H1 (cell line): ENCODE data around the gene NEB. TPM values are rescaled to one million over a fixed set of nuclear protein-coding genes. Genes with fewer than 3 reads are reported as not detected.

Experiments used
- CTCF ChIA-PET: fragments of 300-600 bp; sonication (Branson Sonifier 250); formaldehyde crosslinking; loops from one replicate; lab custom pipeline; 2021; ENCODE audit not compliant: partially characterized antibody; lab: Charles Lee
- POLR2A ChIA-PET: fragments of 300-600 bp; sonication (Branson Sonifier 250); formaldehyde crosslinking; loops from one replicate; lab custom pipeline; 2021; ENCODE audit warnings: inconsistent platforms; ENCODE audit not compliant: partially characterized antibody; lab: Charles Lee
- DNase-seq, 2 experiments: peaks; one replicate each; pipeline versions ENCODE4 v3.0.0 to v3.0.0-alpha.2; 2010 to 2022; ENCODE audit warnings: low spot score in 2 of 2, low read depth in 1 of 2, mixed read lengths in 1 of 2
- FAIRE-seq: peaks from 2 replicates; lab custom pipeline; 2011; peaks lifted over from hg19 to GRCh38; lab: Jason Lieb, UNC
- H2AFZ ChIP-seq: 2 replicates; pipeline ENCODE4 v1.8.1; 2012; ENCODE audit warnings: low read length, inconsistent platforms
- H2AK5ac ChIP-seq: 2 replicates; pipeline ENCODE4 v1.6.1; 2013; ENCODE audit warnings: low read depth, low read length
- H2BK120ac ChIP-seq: replicated peaks from 2 replicates; pipeline ENCODE3; 2013; ENCODE audit warnings: low read depth, low read length, inconsistent platforms
- H2BK12ac ChIP-seq: 2 replicates; pipeline ENCODE4 v1.6.1; 2013; ENCODE audit warnings: low read depth, low read length
- H2BK15ac ChIP-seq: 2 replicates; pipeline ENCODE4 v1.6.1; 2013; ENCODE audit warnings: low read length
- H2BK20ac ChIP-seq: 2 replicates; pipeline ENCODE4 v1.6.1; 2013; ENCODE audit warnings: low read length
- H2BK5ac ChIP-seq: 2 replicates; pipeline ENCODE4 v1.6.1; 2013; ENCODE audit warnings: low read depth, low read length
- H3K14ac ChIP-seq: 2 replicates; pipeline ENCODE4 v1.6.1; 2013; ENCODE audit warnings: inconsistent platforms; ENCODE audit not compliant: insufficient read length
- H3K18ac ChIP-seq: 2 replicates; pipeline ENCODE4 v1.6.1; 2013; ENCODE audit warnings: low read length; ENCODE audit errors: extremely low read depth
- H3K23ac ChIP-seq: 2 replicates; pipeline ENCODE4 v1.6.1; 2013; ENCODE audit warnings: inconsistent platforms; ENCODE audit not compliant: insufficient read length
- H3K23me2 ChIP-seq: 2 replicates; pipeline ENCODE4 v1.6.1; 2013; ENCODE audit warnings: low read depth, low read length
- H3K27ac ChIP-seq: 2 replicates; pipeline ENCODE4 v1.6.1; 2011; ENCODE audit warnings: low read depth, low read length, inconsistent platforms
- H3K27me3 ChIP-seq, 4 experiments: replicated peaks in 1 of 4; 1 replicate in 1 of 4; 2 replicates in 3 of 4; pipeline versions ENCODE4 v1.6.1 to v1.8.1; 2011 to 2013; ENCODE audit warnings: low read length in 3 of 4, mild to moderate bottlenecking in 3 of 4, inconsistent platforms in 2 of 4, mixed read lengths in 2 of 4, moderate library complexity in 1 of 4; ENCODE audit not compliant: control insufficient read depth in 3 of 4, insufficient read depth in 3 of 4; ENCODE audit errors: extremely low read depth in 1 of 4
- H3K36me3 ChIP-seq, 4 experiments: 2 replicates each; pipeline versions ENCODE4 v1.6.1 to v1.8.1; 2011 to 2013; ENCODE audit warnings: mild to moderate bottlenecking in 4 of 4, low read length in 3 of 4, moderate library complexity in 2 of 4, control low read depth in 1 of 4, inconsistent platforms in 1 of 4; ENCODE audit not compliant: insufficient read depth in 4 of 4, control insufficient read depth in 2 of 4
- H3K4ac ChIP-seq: replicated peaks from 2 replicates; pipeline ENCODE3; 2013; ENCODE audit warnings: low read length, low read depth, mixed read lengths, inconsistent platforms; ENCODE audit not compliant: insufficient read length
- H3K4me1 ChIP-seq, 4 experiments: replicated peaks in 1 of 4; 1 replicate in 1 of 4; 2 replicates in 3 of 4; pipeline versions ENCODE4 v1.6.1 to v1.8.1; 2011 to 2013; ENCODE audit warnings: low read length in 3 of 4, inconsistent platforms in 2 of 4, mixed read lengths in 1 of 4; ENCODE audit not compliant: insufficient read depth in 4 of 4, control insufficient read depth in 3 of 4
- H3K4me2 ChIP-seq, 2 experiments: 2 replicates each; pipeline versions ENCODE4 v1.6.1 to v1.8.1; 2011 to 2013; ENCODE audit warnings: low read depth in 2 of 2, low read length in 2 of 2, control low read depth in 1 of 2, inconsistent platforms in 1 of 2, mild to moderate bottlenecking in 1 of 2; ENCODE audit not compliant: insufficient read depth in 1 of 2
- H3K4me3 ChIP-seq, 4 experiments: fragments of 200-600, 300-600 bp in 1 of 4; sonication (generic), shearing (Covaris generic), sonication (Bioruptor Twin) in 1 of 4; 2 replicates each; pipeline versions ENCODE4 v1.5.1 to v1.8.1; 2011 to 2016; ENCODE audit warnings: low read length in 4 of 4, low read depth in 3 of 4, control low read depth in 2 of 4, inconsistent platforms in 2 of 4, mild to moderate bottlenecking in 2 of 4, mixed read lengths in 1 of 4, moderate library complexity in 1 of 4; ENCODE audit not compliant: insufficient read depth in 2 of 4; ENCODE audit errors: extremely low read depth in 1 of 4
- H3K56ac ChIP-seq: replicated peaks from 2 replicates; pipeline ENCODE3; 2013; ENCODE audit warnings: low read depth, mild to moderate bottlenecking, mixed read lengths, low read length, inconsistent platforms; ENCODE audit not compliant: insufficient read length
- H3K79me1 ChIP-seq: 2 replicates; pipeline ENCODE4 v1.6.1; 2013; ENCODE audit warnings: low read depth, low read length, control low read depth
- H3K79me2 ChIP-seq, 2 experiments: 2 replicates each; pipeline versions ENCODE4 v1.6.1 to v1.8.1; 2012 to 2013; ENCODE audit warnings: low read length in 2 of 2, mild to moderate bottlenecking in 2 of 2, inconsistent platforms in 1 of 2; ENCODE audit not compliant: insufficient read depth in 2 of 2, control insufficient read depth in 1 of 2
- H3K9ac ChIP-seq, 4 experiments: replicated peaks in 1 of 4; 1 replicate in 1 of 4; 2 replicates in 3 of 4; pipeline versions ENCODE4 v1.6.1 to v1.8.1; 2011 to 2013; ENCODE audit warnings: low read depth in 3 of 4, low read length in 3 of 4, control low read depth in 2 of 4, mild to moderate bottlenecking in 2 of 4, moderate library complexity in 2 of 4, inconsistent platforms in 1 of 4; ENCODE audit errors: extremely low read depth in 1 of 4
- H3K9me3 ChIP-seq, 2 experiments: 2 replicates each; pipeline versions ENCODE4 v1.6.1 to v1.8.1; 2012 to 2013; ENCODE audit warnings: mild to moderate bottlenecking in 2 of 2, moderate library complexity in 2 of 2, control low read depth in 1 of 2, inconsistent platforms in 1 of 2, low read depth in 1 of 2, low read length in 1 of 2, mixed read lengths in 1 of 2; ENCODE audit not compliant: insufficient read depth in 2 of 2
- H4K20me1 ChIP-seq, 2 experiments: replicated peaks in 1 of 2; 2 replicates each; pipeline versions ENCODE3 to v1.8.1; 2011 to 2013; ENCODE audit warnings: inconsistent platforms in 2 of 2, low read length in 2 of 2, mild to moderate bottlenecking in 1 of 2; ENCODE audit not compliant: insufficient read depth in 2 of 2, control insufficient read depth in 1 of 2
- H4K5ac ChIP-seq: 2 replicates; pipeline ENCODE4 v1.6.1; 2013; ENCODE audit warnings: low read length, low read depth, mixed read lengths, inconsistent platforms; ENCODE audit not compliant: insufficient read length
- H4K8ac ChIP-seq: 2 replicates; pipeline ENCODE4 v1.8.0; 2013; ENCODE audit warnings: mild to moderate bottlenecking, moderate library complexity, low read length, inconsistent platforms; ENCODE audit not compliant: insufficient read depth; ENCODE audit errors: extremely low read depth
- H4K91ac ChIP-seq: replicated peaks from 2 replicates; pipeline ENCODE3; 2013; ENCODE audit warnings: low read length, mixed read lengths, inconsistent platforms; ENCODE audit not compliant: insufficient read length
- CBX5 ChIP-seq: fragments of 300-800, 300-1000 bp; sonication (generic); IDR thresholded peaks from 2 replicates; pipeline ENCODE4 v1.7.1; 2016; ENCODE audit warnings: antibody characterized with exemption, low read length, low read depth
- CHD2 ChIP-seq: IDR thresholded peaks from 2 replicates; pipeline ENCODE4 v1.6.1; 2012; ENCODE audit warnings: low read length, improper control_type of control experiment
- JUN ChIP-seq: IDR thresholded peaks from 2 replicates; pipeline ENCODE4 v1.6.1; 2011; ENCODE audit warnings: low read depth, mild to moderate bottlenecking, improper control_type of control experiment, low read length
- RNF2 ChIP-seq: fragments of 200-900, 300-1000 bp; sonication (generic); IDR thresholded peaks from 2 replicates; pipeline ENCODE4 v1.7.1; 2016; ENCODE audit warnings: borderline replicate concordance, low read depth, mild to moderate bottlenecking, antibody characterized with exemption, low read length; ENCODE audit not compliant: poor library complexity, severe bottlenecking; ENCODE audit errors: missing control alignments
- SIN3A ChIP-seq, 2 experiments: IDR thresholded peaks in 1 of 2; conservative IDR thresholded peaks in 1 of 2; 2 replicates each; pipeline ENCODE4 v1.6.1; 2011 to 2012; ENCODE audit warnings: low read length in 2 of 2, improper control_type of control experiment in 1 of 2, low read depth in 1 of 2, mild to moderate bottlenecking in 1 of 2
- WGBS, 2 experiments: shearing (Covaris generic) in 1 of 2; methylation state at CpG; one replicate each; pipeline versions ENCODE4 v1.1.6 to v1.1.7; 2013 to 2015; ENCODE audit warnings: low lambda C conversion rate in 2 of 2, mixed read lengths in 2 of 2, inconsistent platforms in 1 of 2, low coverage in 1 of 2, missing lambda C conversion rate in 1 of 2; ENCODE audit not compliant: insufficient replicate concordance in 2 of 2, insufficient coverage in 1 of 2, insufficient read length in 1 of 2; ENCODE audit errors: extremely low coverage in 1 of 2, missing lambda C conversion rate in 1 of 2; 5-methylcytosine and 5-hydroxymethylcytosine counted together
- polyA plus RNA-seq, 7 experiments: library from polyadenylated mRNA; depleted of rRNA in 3 of 7; stranded (reverse) in 5 of 7; unstranded in 2 of 7; fragments of >200 nt in 5 of 7; fragments of 200-250 nt in 2 of 7; gene quantifications; 1 replicate in 5 of 7; 2 replicates in 1 of 7; 4 replicates in 1 of 7; pipeline versions ENCODE4 v1.2.1 to v1.2.3, GENCODE V29; 2011 to 2013; ENCODE audit warnings: missing spikeins in 2 of 7, mixed read lengths in 2 of 7
- total RNA-seq: library from RNA; stranded (reverse); fragmentation: NEBNext Ultra II Directional; extraction: Animal tissue kit (Norgen Biotek cat#: 25700); gene quantifications from 2 replicates; pipeline ENCODE4 v1.2.1, GENCODE V29; 2021
- TF ChIP-seq, protein P1 (sequence below), 3 experiments: IDR thresholded peaks; 1 replicate in 2 of 3; 2 replicates in 1 of 3; pipeline versions ENCODE4 v1.5.1 to v1.6.1; 2011; ENCODE audit warnings: low read length in 3 of 3, mild to moderate bottlenecking in 3 of 3, inconsistent platforms in 2 of 3, low read depth in 1 of 3, moderate library complexity in 1 of 3; ENCODE audit not compliant: insufficient read depth in 1 of 3; ENCODE audit errors: control extremely low read depth in 1 of 3
- TF ChIP-seq, protein P2 (sequence below): IDR thresholded peaks from 2 replicates; pipeline ENCODE4 v1.6.1; 2011; ENCODE audit warnings: low read depth, mild to moderate bottlenecking, low read length; ENCODE audit not compliant: insufficient read depth
- TF ChIP-seq, protein P3 (sequence below): IDR thresholded peaks from 2 replicates; pipeline ENCODE4 v1.6.1; 2011; ENCODE audit warnings: low read length, improper control_type of control experiment
- TF ChIP-seq, protein P4 (sequence below): IDR thresholded peaks from 2 replicates; pipeline ENCODE4 v1.6.1; 2012; ENCODE audit warnings: inconsistent platforms

NEB gene
- total and polyA plus RNA-seq, 2 of the 8 experiments (the other 6 are each of a cell fraction or from before 2014, with no cell fraction given), result 1.4 to 2.5 TPM

DNA sequence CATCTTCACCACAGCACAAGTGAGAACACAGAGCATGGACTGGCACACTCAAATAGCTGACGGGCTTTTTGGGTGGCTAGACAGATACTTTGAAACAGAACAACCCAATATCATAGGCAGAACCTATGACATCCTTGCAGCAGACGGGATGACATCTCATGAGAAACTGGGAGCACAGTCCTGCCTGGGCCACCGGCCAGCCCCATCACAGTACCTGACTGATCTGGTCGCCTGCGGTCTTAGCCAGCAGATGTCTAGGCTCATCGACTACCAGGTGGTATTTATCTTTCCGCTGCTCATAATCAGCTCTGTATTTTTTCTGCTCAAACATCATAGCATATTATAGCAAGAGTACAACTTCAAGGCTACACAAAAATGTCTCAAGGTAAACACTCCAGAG is 200.3 kb downstream of the NEB start:
- 94% methylated on average over 7 of the region's 7 CpGs; no CpG with 5 or more reads in 1 of the 2 experiments for WGBS, 2 experiments
- H2BK15ac ChIP-seq, result no peak overlapping the region
- H3K27ac ChIP-seq, result no peak overlapping the region
- no peaks in the 10 kb centered on the region for H3K9me3 ChIP-seq
- no peaks in the 10 kb centered on the region for H3K27me3 ChIP-seq
- no peak overlapping the region for H3K56ac ChIP-seq
- no peak overlapping the region for H4K5ac ChIP-seq
- H3K4me1 ChIP-seq, result no peaks in the 10 kb centered on the region
- H2AFZ ChIP-seq, result no peak overlapping the region
- H3K36me3 ChIP-seq, result 0 out of 8 replicates have a peak, but pooled peaks cover 0 to 3% (median 0%) of the 10 kb centered on the region in 4 experiments
- H3K14ac ChIP-seq, result no peak overlapping the region
- H3K9ac ChIP-seq, result no peak overlapping the region
- no peak overlapping the region for H3K4ac ChIP-seq
- H2BK5ac ChIP-seq, result no peak overlapping the region
- H3K79me2 ChIP-seq, result no peaks in the 10 kb centered on the region
- H3K4me3 ChIP-seq, result no peak overlapping the region
- H3K4me2 ChIP-seq, result no peak overlapping the region
- no peak overlapping the region for H2BK20ac ChIP-seq
- H3K23ac ChIP-seq, result no peak overlapping the region
- H2BK120ac ChIP-seq, result no peak overlapping the region
- no peak overlapping the region for H4K8ac ChIP-seq
- TF ChIP-seq, protein P1, sequence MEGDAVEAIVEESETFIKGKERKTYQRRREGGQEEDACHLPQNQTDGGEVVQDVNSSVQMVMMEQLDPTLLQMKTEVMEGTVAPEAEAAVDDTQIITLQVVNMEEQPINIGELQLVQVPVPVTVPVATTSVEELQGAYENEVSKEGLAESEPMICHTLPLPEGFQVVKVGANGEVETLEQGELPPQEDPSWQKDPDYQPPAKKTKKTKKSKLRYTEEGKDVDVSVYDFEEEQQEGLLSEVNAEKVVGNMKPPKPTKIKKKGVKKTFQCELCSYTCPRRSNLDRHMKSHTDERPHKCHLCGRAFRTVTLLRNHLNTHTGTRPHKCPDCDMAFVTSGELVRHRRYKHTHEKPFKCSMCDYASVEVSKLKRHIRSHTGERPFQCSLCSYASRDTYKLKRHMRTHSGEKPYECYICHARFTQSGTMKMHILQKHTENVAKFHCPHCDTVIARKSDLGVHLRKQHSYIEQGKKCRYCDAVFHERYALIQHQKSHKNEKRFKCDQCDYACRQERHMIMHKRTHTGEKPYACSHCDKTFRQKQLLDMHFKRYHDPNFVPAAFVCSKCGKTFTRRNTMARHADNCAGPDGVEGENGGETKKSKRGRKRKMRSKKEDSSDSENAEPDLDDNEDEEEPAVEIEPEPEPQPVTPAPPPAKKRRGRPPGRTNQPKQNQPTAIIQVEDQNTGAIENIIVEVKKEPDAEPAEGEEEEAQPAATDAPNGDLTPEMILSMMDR (IDR thresholded peaks at IDR 0.05; ENCODE audit: control extremely low read depth in 1 of 3, insufficient read depth in 1 of 3, low read depth in 1 of 3, low read length in 3 of 3), result no peak
- TF ChIP-seq, protein P2, sequence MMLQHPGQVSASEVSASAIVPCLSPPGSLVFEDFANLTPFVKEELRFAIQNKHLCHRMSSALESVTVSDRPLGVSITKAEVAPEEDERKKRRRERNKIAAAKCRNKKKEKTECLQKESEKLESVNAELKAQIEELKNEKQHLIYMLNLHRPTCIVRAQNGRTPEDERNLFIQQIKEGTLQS, result no peak
- TF ChIP-seq SIN3A (conservative IDR thresholded peaks at IDR 0.05 in 1 of 2, IDR thresholded peaks at IDR 0.05 in 1 of 2; ENCODE audit: low read depth in 1 of 2, low read length in 2 of 2) (no peak), CBX5 (no peak), JUN (no peak), CHD2 (no peak), RNF2 (no peak)
- TF ChIP-seq, protein P3, sequence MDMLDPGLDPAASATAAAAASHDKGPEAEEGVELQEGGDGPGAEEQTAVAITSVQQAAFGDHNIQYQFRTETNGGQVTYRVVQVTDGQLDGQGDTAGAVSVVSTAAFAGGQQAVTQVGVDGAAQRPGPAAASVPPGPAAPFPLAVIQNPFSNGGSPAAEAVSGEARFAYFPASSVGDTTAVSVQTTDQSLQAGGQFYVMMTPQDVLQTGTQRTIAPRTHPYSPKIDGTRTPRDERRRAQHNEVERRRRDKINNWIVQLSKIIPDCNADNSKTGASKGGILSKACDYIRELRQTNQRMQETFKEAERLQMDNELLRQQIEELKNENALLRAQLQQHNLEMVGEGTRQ, result no peak
- TF ChIP-seq, protein P4, sequence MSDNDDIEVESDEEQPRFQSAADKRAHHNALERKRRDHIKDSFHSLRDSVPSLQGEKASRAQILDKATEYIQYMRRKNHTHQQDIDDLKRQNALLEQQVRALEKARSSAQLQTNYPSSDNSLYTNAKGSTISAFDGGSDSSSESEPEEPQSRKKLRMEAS, result no peak
- H3K23me2 ChIP-seq, result no peaks in the 10 kb centered on the region
- H2AK5ac ChIP-seq, result no peak overlapping the region
- no peaks in the 10 kb centered on the region for H4K20me1 ChIP-seq
- no peak for FAIRE-seq
- no peak overlapping the region for H2BK12ac ChIP-seq
- no peak overlapping the region for H3K18ac ChIP-seq
- H3K79me1 ChIP-seq, result no peaks in the 10 kb centered on the region
- no peak for DNase-seq
- H4K91ac ChIP-seq, result no peak overlapping the region
- ChIA-PET CTCF (no interaction called here), POLR2A (no interaction called here)
